Epithelial cell of proximal tubule (primary cell): ENCODE measurements around the gene SCN8A. TPM values are rescaled to one million over a fixed set of nuclear protein-coding genes. Genes with fewer than 3 reads are reported as not detected.

Experiments
- DNase-seq: peaks from one replicate; pipeline ENCODE4 v3.0.0-alpha.2; 2011; ENCODE audit warnings: low read depth
- H3K4me3 ChIP-seq: 2 replicates; pipeline ENCODE4 v1.5.1; 2011; ENCODE audit warnings: low read depth, mild to moderate bottlenecking, low read length
- total RNA-seq: library from RNA; depleted of rRNA; stranded (reverse); fragments of >200 nt; gene quantifications from 2 replicates; pipeline ENCODE4 v1.2.3, GENCODE V29; 2015
- TF ChIP-seq, protein P1 (sequence below): conservative IDR thresholded peaks from 2 replicates; pipeline ENCODE4 v1.5.1; 2012; ENCODE audit warnings: low read depth, mild to moderate bottlenecking, low read length

Gene SCN8A
- total RNA-seq, 1 donor from 2014 or later, result 0.86 TPM

DNA sequence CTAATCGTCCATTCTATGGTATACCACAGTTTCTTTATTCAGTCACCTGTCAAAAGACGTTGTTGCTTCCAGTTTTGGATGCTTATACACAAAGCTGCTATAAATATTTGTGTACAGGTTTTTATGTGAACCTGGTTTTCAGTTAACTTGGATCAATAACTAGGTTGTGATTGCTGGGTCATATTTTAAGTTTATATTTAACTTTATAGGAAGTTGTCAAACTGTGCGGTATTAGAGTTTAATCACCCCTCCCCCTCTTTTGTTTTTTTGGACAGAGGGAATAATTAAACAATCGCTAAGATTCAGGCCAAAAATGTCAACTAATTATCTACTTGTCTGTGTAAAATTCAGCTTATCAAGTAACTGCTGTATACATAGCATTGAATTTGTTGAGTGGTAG is 34.3 kb downstream of the SCN8A start:
- TF ChIP-seq, protein P1, sequence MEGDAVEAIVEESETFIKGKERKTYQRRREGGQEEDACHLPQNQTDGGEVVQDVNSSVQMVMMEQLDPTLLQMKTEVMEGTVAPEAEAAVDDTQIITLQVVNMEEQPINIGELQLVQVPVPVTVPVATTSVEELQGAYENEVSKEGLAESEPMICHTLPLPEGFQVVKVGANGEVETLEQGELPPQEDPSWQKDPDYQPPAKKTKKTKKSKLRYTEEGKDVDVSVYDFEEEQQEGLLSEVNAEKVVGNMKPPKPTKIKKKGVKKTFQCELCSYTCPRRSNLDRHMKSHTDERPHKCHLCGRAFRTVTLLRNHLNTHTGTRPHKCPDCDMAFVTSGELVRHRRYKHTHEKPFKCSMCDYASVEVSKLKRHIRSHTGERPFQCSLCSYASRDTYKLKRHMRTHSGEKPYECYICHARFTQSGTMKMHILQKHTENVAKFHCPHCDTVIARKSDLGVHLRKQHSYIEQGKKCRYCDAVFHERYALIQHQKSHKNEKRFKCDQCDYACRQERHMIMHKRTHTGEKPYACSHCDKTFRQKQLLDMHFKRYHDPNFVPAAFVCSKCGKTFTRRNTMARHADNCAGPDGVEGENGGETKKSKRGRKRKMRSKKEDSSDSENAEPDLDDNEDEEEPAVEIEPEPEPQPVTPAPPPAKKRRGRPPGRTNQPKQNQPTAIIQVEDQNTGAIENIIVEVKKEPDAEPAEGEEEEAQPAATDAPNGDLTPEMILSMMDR, result no peak
- no peak for DNase-seq
- no peak overlapping the region for H3K4me3 ChIP-seq

DNA sequence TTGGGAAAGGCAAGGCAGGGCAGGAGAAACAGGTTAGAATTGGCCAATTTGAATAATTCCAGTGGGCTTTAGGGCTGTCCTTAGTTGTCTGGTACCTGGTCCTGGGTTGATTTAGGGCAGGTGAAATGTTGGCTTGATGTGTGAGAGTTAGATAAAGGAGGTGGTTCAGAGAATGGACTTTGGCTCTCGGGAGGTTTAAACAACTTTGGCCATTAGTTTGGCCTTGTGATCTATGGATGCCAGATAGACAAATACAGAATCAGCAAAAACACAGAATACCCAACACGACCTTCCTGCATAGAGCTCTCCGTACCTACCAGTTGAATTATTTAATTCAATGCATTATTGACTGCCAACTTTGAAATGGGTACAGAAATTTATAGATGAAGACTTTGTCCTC is 35.1 kb downstream of the SCN8A start:
- H3K4me3 ChIP-seq, result no peak overlapping the region
- no peak for DNase-seq
- TF ChIP-seq, protein P1, result no peak

DNA sequence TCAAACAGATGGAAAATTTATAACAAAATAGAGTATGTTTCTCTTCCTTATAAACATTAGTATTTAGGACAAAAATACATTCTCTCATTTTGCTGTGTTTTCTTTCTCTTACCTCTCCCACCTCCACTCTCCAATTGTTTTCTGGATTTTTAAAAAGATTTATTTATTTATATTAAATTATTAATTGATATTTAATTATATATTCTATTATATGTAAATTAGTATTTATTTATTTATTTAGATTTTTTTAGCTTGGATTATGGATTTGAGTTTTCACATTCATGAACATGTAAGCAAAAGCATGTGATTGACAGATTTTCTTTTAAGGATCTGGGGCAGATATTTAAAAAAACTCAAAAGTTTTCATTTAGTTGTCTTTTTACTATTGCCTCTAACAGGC is 35.6 kb downstream of the SCN8A start:
- TF ChIP-seq, protein P1, result no peak
- DNase-seq, result no peak

DNA sequence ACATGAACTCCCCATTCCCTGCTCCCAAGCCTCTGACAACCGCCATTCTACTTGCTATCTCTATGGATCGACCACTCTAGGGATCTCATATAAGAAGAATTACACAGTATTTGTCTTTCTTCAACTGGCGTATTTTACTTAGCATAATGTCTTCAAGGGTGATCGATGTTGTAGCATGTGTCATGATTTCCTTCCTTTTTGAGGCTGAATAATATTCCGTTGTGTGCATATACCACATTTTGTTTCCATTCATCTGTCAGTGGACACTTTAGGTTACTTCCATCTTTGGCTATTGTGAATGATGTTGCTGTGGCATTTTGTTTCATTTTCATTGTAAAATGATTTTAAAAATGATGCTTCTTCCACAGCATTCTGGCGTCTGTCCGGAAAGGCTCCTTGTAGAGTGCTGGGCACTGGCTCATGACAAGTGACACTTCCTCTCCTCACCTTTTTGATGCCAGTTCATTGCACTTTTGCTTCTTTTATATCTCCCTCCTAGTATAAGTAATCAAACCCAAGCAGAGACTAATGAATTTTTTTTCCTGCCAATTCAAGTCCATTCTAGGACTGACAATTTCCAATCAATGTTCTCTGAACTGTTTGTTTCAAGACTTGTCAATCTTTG is 39.3 kb downstream of the SCN8A start:
- TF ChIP-seq, protein P1, result no peak
- DNase-seq, result no peak
- H3K4me3 ChIP-seq, result no peak overlapping the region

More for the DNA sequence above, 35.6 kb downstream of the SCN8A start:
- H3K4me3 ChIP-seq, result no peak overlapping the region

DNA sequence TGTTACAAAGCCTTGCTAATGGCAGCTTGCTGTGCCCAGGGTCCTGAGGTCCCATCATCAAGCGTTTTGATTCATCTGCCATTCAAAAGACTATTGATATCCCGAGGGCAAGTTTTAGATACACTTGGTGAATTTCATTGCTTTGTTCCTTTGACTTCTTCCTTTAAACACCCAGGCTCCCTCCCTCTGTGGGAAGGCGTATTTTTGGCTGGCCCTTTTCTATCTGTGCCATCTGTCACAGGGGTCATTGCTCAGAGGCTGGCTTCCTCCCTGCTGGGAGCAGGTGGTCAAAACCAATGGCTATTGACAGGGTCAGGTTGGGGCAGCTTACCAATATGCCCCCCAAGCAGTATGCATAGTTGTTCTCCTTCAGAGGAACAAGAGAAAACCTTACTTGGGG is 40.0 kb downstream of the SCN8A start:
- H3K4me3 ChIP-seq, result no peak overlapping the region
- DNase-seq, result no peak
- TF ChIP-seq, protein P1, result no peak

DNA sequence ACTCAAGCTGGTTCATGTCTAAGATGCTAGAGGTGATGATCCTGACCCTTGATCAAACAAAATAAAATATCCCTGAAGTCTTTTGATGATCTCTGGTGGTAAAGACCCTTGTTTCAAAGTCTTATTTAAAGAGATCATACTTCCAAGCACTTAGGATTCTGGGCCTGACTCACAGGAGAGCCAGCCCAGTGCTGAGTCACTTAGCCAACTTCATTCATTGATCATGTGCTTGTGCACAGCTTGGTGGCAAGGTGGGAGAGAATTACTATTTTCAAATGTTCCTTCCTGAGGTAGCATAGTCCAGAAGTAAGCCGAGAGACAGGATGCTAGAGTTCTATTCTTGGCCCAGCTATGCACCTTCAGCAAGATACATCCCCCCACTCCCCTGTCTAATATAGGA is 40.6 kb downstream of the SCN8A start:
- TF ChIP-seq, protein P1, result no peak
- H3K4me3 ChIP-seq, result no peak overlapping the region
- peak; percentile 31 for DNase-seq

DNA sequence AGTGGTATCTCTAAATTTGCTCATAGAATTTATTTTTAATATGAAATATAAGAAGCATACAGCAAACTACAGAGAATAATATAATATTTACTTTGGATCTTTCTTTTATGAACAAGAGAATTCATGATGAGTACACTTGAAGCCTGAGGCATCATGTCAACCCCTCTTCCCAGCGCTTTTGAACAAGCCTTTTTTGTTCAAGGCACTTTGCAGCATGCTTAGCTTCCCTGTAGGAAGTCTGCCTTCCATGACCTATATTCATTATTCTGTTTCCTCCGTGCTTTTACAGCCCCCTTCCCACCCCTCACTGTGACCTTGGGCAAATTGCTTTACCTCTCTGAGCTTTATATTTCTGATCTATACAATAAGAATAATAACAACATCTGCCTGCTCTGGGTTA is 41.6 kb downstream of the SCN8A start:
- no peak for DNase-seq
- TF ChIP-seq, protein P1, result no peak
- no peak overlapping the region for H3K4me3 ChIP-seq
